ENCODE measurements around the gene ERBB2. TPM values are rescaled to one million over a fixed set of nuclear protein-coding genes. Genes with fewer than 3 reads are reported as not detected.
"Not testable (repeated sequence)": the region's sequence is repeated elsewhere in the genome, so short reads cannot be mapped to it uniquely, and the experiment has no call there.

The ERBB2 gene
- total RNA-seq, 4 donors from 2014 or later = 144 to 192 (median 173) TPM

DNA sequence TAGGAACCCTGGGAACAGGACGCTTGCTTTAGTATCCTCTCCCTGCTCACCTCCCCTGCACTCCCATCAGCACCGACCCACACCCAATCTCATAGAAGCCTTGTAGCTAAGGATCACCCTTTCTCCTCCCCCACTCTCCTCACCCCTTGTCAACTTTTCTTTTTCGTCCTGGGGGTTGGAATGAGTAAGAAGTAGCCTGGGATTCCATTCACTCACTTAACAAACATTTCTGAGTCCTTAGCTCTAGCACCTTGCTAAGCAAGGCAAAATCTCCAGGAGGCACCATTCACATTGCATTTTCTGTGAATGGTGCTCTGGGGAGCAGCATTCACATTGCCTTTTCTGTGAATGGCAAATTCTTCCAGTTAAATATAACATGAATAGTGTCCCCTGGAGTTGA is 10.9 kb upstream of the ERBB2 start:
- Histone ChIP-seq H3K27me3 (no peaks in the 10 kb centered on the region), H3K36me3 (peaks cover 14% of the 10 kb centered on the region), H3K9me3 (no peaks in the 10 kb centered on the region), H3K4me1 (peaks cover 15% of the 10 kb centered on the region), H3K27ac (no peak overlapping the region), H3K4me3 (no peak overlapping the region)
- WGBS = 55% methylated on average over 3 of the region's 3 CpGs
- no peak for TF ChIP-seq POLR2A (IDR thresholded peaks at IDR 0.05)
- TF ChIP-seq, protein P1, sequence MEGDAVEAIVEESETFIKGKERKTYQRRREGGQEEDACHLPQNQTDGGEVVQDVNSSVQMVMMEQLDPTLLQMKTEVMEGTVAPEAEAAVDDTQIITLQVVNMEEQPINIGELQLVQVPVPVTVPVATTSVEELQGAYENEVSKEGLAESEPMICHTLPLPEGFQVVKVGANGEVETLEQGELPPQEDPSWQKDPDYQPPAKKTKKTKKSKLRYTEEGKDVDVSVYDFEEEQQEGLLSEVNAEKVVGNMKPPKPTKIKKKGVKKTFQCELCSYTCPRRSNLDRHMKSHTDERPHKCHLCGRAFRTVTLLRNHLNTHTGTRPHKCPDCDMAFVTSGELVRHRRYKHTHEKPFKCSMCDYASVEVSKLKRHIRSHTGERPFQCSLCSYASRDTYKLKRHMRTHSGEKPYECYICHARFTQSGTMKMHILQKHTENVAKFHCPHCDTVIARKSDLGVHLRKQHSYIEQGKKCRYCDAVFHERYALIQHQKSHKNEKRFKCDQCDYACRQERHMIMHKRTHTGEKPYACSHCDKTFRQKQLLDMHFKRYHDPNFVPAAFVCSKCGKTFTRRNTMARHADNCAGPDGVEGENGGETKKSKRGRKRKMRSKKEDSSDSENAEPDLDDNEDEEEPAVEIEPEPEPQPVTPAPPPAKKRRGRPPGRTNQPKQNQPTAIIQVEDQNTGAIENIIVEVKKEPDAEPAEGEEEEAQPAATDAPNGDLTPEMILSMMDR (IDR thresholded peaks at IDR 0.05) = no peak
- no peak for TF ChIP-seq EP300 (IDR thresholded peaks at IDR 0.05)
- TF ChIP-seq POLR2AphosphoS5 (IDR thresholded peaks at IDR 0.05) = no peak
- DNase-seq (ENCODE audit: low spot score in 2 of 2) = no peak

DNA sequence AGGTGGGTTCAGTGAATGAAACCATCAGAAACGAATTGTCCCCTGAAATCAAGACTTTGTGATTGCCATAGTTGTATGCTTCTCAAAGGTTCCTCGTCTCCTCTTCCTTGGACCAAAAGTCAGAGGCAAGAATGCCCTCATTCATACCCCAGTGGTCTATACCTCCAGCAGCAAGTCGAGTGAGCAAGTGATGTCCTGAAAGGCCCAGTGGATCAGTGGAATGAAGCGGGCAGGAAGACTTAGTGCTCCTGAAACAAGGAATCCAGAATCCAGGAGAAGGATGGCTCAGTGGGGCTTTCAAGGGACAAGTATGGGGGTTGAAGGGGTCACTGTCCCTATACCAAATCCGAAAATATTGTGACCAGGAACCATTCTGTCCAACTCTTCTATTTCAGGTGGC is 5.3 kb upstream of the ERBB2 start:
- 86% methylated on average over 5 of the region's 5 CpGs for WGBS
- TF ChIP-seq, protein P1 (IDR thresholded peaks at IDR 0.05) = no peak
- TF ChIP-seq POLR2A (IDR thresholded peaks at IDR 0.05) (no peak), EP300 (IDR thresholded peaks at IDR 0.05) (no peak), POLR2AphosphoS5 (IDR thresholded peaks at IDR 0.05) (no peak)
- Histone ChIP-seq H3K4me1 (peaks cover 5% of the 10 kb centered on the region), H3K9me3 (no peaks in the 10 kb centered on the region), H3K27me3 (no peaks in the 10 kb centered on the region), H3K4me3 (no peak overlapping the region), H3K36me3 (no peaks in the 10 kb centered on the region), H3K27ac (no peak overlapping the region)
- no peak for DNase-seq (ENCODE audit: low spot score in 2 of 2)

DNA sequence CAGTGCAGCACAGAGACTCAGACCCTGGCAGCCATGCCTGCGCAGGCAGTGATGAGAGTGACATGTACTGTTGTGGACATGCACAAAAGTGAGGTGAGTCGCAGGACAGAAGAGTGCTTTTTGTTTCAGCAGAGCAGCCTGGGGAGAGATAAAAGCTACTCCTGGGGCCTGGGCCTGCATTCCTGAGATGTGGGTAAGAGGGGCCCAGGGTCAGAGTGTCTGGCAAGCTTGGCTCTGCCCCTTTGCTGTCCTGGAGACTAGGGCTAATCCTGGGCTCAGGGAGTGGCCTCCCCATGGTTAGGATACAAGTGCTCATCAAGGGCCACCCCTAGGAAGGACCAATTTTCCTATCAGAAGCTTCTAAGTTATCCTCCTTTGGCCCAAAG is 4.8 kb upstream of the ERBB2 start:
- DNase-seq (ENCODE audit: low spot score in 2 of 2) = no peak
- 100% methylated on average over 2 of the region's 2 CpGs for WGBS
- no peaks in the 10 kb centered on the region for H3K36me3 ChIP-seq
- H3K27me3 ChIP-seq = no peaks in the 10 kb centered on the region
- no peak overlapping the region for H3K27ac ChIP-seq
- H3K4me1 ChIP-seq = peaks cover 9% of the 10 kb centered on the region
- no peaks in the 10 kb centered on the region for H3K9me3 ChIP-seq
- TF ChIP-seq POLR2A (IDR thresholded peaks at IDR 0.05) (no peak), POLR2AphosphoS5 (IDR thresholded peaks at IDR 0.05) (no peak), EP300 (IDR thresholded peaks at IDR 0.05) (no peak)
- TF ChIP-seq, protein P1 (IDR thresholded peaks at IDR 0.05) = no peak
- no peak overlapping the region for H3K4me3 ChIP-seq

DNA sequence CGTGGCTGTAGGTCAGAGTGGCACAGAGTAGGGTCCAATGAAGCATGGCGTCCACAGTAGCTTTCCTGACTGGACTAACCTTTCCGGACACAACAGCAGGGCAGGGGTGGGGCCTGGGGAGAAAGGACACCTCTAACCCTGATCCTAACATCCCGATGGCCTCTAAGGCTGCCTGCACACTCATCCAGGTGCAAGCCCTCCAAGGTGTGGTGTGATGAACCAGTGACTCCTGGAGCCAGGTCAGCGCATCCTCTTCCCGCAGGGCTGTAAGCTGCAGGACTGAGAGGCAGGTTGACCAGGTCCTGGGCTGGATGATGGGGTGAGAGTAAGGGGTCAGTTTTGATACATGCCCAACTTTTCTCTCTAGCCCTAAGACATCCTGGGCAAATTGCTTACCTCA is 3.1 kb upstream of the ERBB2 start:
- no peak for TF ChIP-seq EP300 (IDR thresholded peaks at IDR 0.05)
- TF ChIP-seq, protein P1 (IDR thresholded peaks at IDR 0.05) = no peak
- TF ChIP-seq POLR2AphosphoS5 (IDR thresholded peaks at IDR 0.05) = no peak
- no peak for TF ChIP-seq POLR2A (IDR thresholded peaks at IDR 0.05)
- H3K4me1 ChIP-seq = peaks cover 26% of the 10 kb centered on the region
- 82% methylated on average over 3 of the region's 6 CpGs for WGBS
- no peaks in the 10 kb centered on the region for H3K9me3 ChIP-seq
- no peak for DNase-seq (ENCODE audit: low spot score in 2 of 2)
- no peaks in the 10 kb centered on the region for H3K27me3 ChIP-seq
- no peak overlapping the region for H3K4me3 ChIP-seq
- H3K27ac ChIP-seq = no peak overlapping the region
- H3K36me3 ChIP-seq = no peaks in the 10 kb centered on the region

DNA sequence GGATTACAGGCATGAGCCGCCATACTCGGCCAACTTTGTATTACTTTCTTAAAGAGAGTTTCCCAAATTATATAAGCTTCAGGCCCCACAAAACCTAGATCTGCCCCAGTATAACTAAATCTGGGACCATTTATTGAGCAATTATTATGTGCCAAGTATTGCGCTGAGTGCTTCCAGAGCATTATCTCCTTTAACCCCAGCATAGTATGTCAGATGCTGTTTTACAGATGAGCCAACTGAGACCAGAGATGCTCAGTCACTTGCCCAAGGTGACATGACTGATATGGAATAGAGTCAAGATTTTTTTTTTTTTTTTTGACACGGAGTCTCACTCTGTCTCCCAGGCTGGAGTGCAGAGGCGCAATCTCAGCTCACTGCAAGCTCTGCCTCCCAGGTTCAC is 1.9 kb upstream of the ERBB2 start:
- Histone ChIP-seq H3K9me3 (no peaks in the 10 kb centered on the region), H3K27me3 (no peaks in the 10 kb centered on the region), H3K4me1 (peaks cover 37% of the 10 kb centered on the region), H3K36me3 (no peaks in the 10 kb centered on the region), H3K27ac (no peak overlapping the region), H3K4me3 (no peak overlapping the region)
- TF ChIP-seq, protein P1 (IDR thresholded peaks at IDR 0.05) = no peak
- 89% methylated on average over 5 of the region's 5 CpGs for WGBS
- DNase-seq (ENCODE audit: low spot score in 2 of 2) = no peak

DNA sequence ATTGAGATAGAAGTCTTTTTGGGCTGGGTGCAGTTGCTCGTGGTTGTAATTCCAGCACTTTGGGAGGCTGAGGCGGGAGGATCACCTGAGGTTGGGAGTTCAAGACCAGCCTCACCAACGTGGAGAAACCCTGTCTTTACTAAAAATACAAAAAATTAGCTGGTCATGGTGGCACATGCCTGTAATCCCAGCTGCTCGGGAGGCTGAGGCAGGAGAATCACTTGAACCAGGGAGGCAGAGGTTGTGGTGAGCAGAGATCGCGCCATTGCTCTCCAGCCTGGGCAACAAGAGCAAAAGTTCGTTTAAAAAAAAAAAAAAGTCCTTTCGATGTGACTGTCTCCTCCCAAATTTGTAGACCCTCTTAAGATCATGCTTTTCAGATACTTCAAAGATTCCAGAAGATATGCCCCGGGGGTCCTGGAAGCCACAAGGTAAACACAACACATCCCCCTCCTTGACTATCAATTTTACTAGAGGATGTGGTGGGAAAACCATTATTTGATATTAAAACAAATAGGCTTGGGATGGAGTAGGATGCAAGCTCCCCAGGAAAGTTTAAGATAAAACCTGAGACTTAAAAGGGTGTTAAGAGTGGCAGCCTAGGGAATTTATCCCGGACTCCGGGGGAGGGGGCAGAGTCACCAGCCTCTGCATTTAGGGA is 577 bp upstream of the ERBB2 start:
- H3K27ac ChIP-seq = peak overlapping the region; percentile 92
- H3K27me3 ChIP-seq; DNase-seq (ENCODE audit: low spot score in 2 of 2); H3K36me3 ChIP-seq; H3K9me3 ChIP-seq: not testable (repeated sequence)
- 41% methylated on average over 11 of the region's 11 CpGs for WGBS
- H3K4me3 ChIP-seq = peak overlapping the region; percentile 90
- peaks cover 48% of the 10 kb centered on the region for H3K4me1 ChIP-seq

Measured in suprapubic skin (tissue), 4 donors.